OCI-LY3 (cell line): ENCODE data around the gene QSER1.

Experiments used
- H2AFZ ChIP-seq: fragments of 200-600, 300-600 bp; shearing (Covaris generic); 2 replicates; pipeline ENCODE4 v1.6.0; 2014; ENCODE audit warnings: antibody characterized with exemption, low read depth, low read length
- H3K27ac ChIP-seq: fragments of 200-600, 300-600 bp; sonication (generic); 2 replicates; pipeline ENCODE4 v1.5.1; 2014; ENCODE audit warnings: mild to moderate bottlenecking, low read length, moderate library complexity, mixed read lengths
- H3K27me3 ChIP-seq: fragments of 200-600, 300-600 bp; sonication (generic); 2 replicates; pipeline ENCODE4 v1.6.1; 2014; ENCODE audit warnings: low read depth, low read length, mixed read lengths
- H3K36me3 ChIP-seq: fragments of 200-600, 300-600 bp; sonication (generic); replicated peaks from 2 replicates; pipeline ENCODE3; 2014; ENCODE audit warnings: low read depth, low read length, mixed read lengths
- H3K4me1 ChIP-seq: fragments of 300-600, 200-600 bp; sonication (generic); 2 replicates; pipeline ENCODE4 v1.6.1; 2014; ENCODE audit warnings: low read length, mixed read lengths
- H3K4me2 ChIP-seq: fragments of 200-600, 300-600 bp; sonication (generic); 2 replicates; pipeline ENCODE4 v1.6.1; 2014; ENCODE audit warnings: low read length, mixed read lengths
- H3K4me3 ChIP-seq: fragments of 300-600, 200-600 bp; sonication (generic); 2 replicates; pipeline ENCODE4 v1.5.1; 2014; ENCODE audit warnings: antibody characterized with exemption, mild to moderate bottlenecking, low read length, moderate library complexity
- H3K79me2 ChIP-seq: fragments of 300-600, 200-600 bp; shearing (Covaris generic); 2 replicates; pipeline ENCODE4 v1.6.1; 2014; ENCODE audit warnings: mild to moderate bottlenecking, low read length, mixed read lengths
- H3K9ac ChIP-seq: fragments of 300-600, 200-600 bp; shearing (Covaris generic); 2 replicates; pipeline ENCODE4 v1.6.0; 2014; ENCODE audit warnings: mild to moderate bottlenecking, low read length, moderate library complexity
- H3K9me3 ChIP-seq: fragments of 200-600, 300-600 bp; shearing (Covaris generic); 2 replicates; pipeline ENCODE4 v1.6.1; 2014; ENCODE audit warnings: low read length, mixed read lengths; ENCODE audit not compliant: insufficient read depth
- H4K20me1 ChIP-seq: fragments of 200-600, 300-600 bp; sonication (generic); 2 replicates; pipeline ENCODE4 v1.6.1; 2016; ENCODE audit warnings: low read length, mixed read lengths; ENCODE audit not compliant: insufficient read depth
- CTCF ChIP-seq: fragments of 200-600, 300-600 bp; sonication (generic); IDR thresholded peaks from 2 replicates; pipeline ENCODE4 v1.5.1; 2014; ENCODE audit warnings: antibody characterized with exemption, low read length, low read depth
- EZH2phosphoT487 ChIP-seq: fragments of 200-600 bp; shearing (Covaris generic); IDR thresholded peaks from 2 replicates; pipeline ENCODE4 v1.6.1; 2018; ENCODE audit warnings: antibody characterized with exemption, mixed run types, low read depth

Gene QSER1

GRCh38 chr11:32888805-32889204 is 3.8 kb upstream of the QSER1 start:
- Histone ChIP-seq H3K79me2 (peaks cover 7% of the 10 kb centered on the region), H3K4me2 (no peak overlapping the region), H3K4me3 (no peak overlapping the region), H3K27me3 (0 out of 2 replicates have a peak, but pooled peaks cover 5% of the 10 kb centered on the region), H4K20me1 (no peaks in the 10 kb centered on the region), H3K27ac (no peak overlapping the region), H3K9ac (no peak overlapping the region), H2AFZ (no peak overlapping the region), H3K4me1 (peaks cover 8% of the 10 kb centered on the region), H3K36me3 (no peaks in the 10 kb centered on the region), H3K9me3 (no peaks in the 10 kb centered on the region)
- TF ChIP-seq CTCF (no peak), EZH2phosphoT487 (no peak)

GRCh38 chr11:32890843-32891656 is 1.6 kb upstream of the QSER1 start:
- Histone ChIP-seq H3K4me3 (peak overlapping the region; percentile 78), H2AFZ (no peak overlapping the region), H3K79me2 (peaks cover 30% of the 10 kb centered on the region), H3K27me3 (0 out of 2 replicates have a peak, but pooled peaks cover 5% of the 10 kb centered on the region), H3K36me3 (no peaks in the 10 kb centered on the region), H3K27ac (no peak overlapping the region), H3K4me1 (peaks cover 22% of the 10 kb centered on the region), H3K9me3 (no peaks in the 10 kb centered on the region), H3K4me2 (peak overlapping the region; percentile 92), H4K20me1 (peaks cover 16% of the 10 kb centered on the region), H3K9ac (peak overlapping the region; percentile 81)
- no peak for TF ChIP-seq EZH2phosphoT487
- no peak for TF ChIP-seq CTCF

GRCh38 chr11:32891657-32892354 is 805 bp upstream of the QSER1 start:
- Histone ChIP-seq H3K4me3 (peak overlapping the region; percentile 78), H2AFZ (peak overlapping the region; percentile 73), H3K27me3 (0 out of 2 replicates have a peak, but pooled peaks cover 5% of the 10 kb centered on the region), H4K20me1 (peaks cover 20% of the 10 kb centered on the region), H3K4me1 (peaks cover 22% of the 10 kb centered on the region), H3K36me3 (no peaks in the 10 kb centered on the region), H3K4me2 (peak overlapping the region; percentile 92), H3K79me2 (peaks cover 37% of the 10 kb centered on the region), H3K9me3 (no peaks in the 10 kb centered on the region), H3K9ac (peak overlapping the region; percentile 81), H3K27ac (peak overlapping the region; percentile 66)
- no peak for TF ChIP-seq CTCF

- H3K27me3 ChIP-seq: 0 out of 2 replicates have a peak, but pooled peaks cover 5% of the 10 kb centered on the region
- peak overlapping the region; percentile 66 for H3K27ac ChIP-seq
- no peak overlapping the region for H2AFZ ChIP-seq
- peak overlapping the region; percentile 72 for H3K9ac ChIP-seq
- H3K36me3 ChIP-seq: no peaks in the 10 kb centered on the region
- H4K20me1 ChIP-seq: peaks cover 32% of the 10 kb centered on the region
- H3K4me3 ChIP-seq: peak overlapping the region; percentile 78
- no peaks in the 10 kb centered on the region for H3K9me3 ChIP-seq
- H3K4me2 ChIP-seq: peak overlapping the region; percentile 88
- H3K4me1 ChIP-seq: peaks cover 22% of the 10 kb centered on the region
- H3K79me2 ChIP-seq: peaks cover 50% of the 10 kb centered on the region
- TF ChIP-seq EZH2phosphoT487 (no peak), CTCF (no peak)
Measured at GRCh38 chr11:32893093-32893342, 407 bp downstream of the QSER1 start.
